Measurements from ENCODE around the gene ROM1.

The ROM1 gene

GRCh38 chr11:62605467-62605866 is 7.6 kb upstream of the ROM1 start:
- no peak for DNase-seq (ENCODE audit: low read depth)
- no peak for TF ChIP-seq MYC (IDR thresholded peaks at IDR 0.05; ENCODE audit: low read depth, low read length)
- TF ChIP-seq MAX (IDR thresholded peaks at IDR 0.05; ENCODE audit: low read depth, low read length): no peak
- TF ChIP-seq POLR2A (IDR thresholded peaks at IDR 0.05; ENCODE audit: extremely low read depth, insufficient read length): no peak
- no peak overlapping the region for H3K4me3 ChIP-seq (ENCODE audit: low read depth, low read length)

- DNase-seq (ENCODE audit: low read depth): no peak
- H3K4me3 ChIP-seq (ENCODE audit: low read depth, low read length): no peak overlapping the region
- no peak for TF ChIP-seq CTCF (IDR thresholded peaks at IDR 0.05; ENCODE audit: low read depth, low read length)
- no peak for TF ChIP-seq POLR2A (IDR thresholded peaks at IDR 0.05; ENCODE audit: extremely low read depth, insufficient read length)
- TF ChIP-seq MYC (IDR thresholded peaks at IDR 0.05; ENCODE audit: low read depth, low read length): no peak
- TF ChIP-seq MAX (IDR thresholded peaks at IDR 0.05; ENCODE audit: low read depth, low read length): no peak
These were observed 7.2 kb upstream of the ROM1 start for GRCh38 chr11:62605902-62606301.

- H3K4me3 ChIP-seq (ENCODE audit: low read depth, low read length): no peak overlapping the region
- DNase-seq (ENCODE audit: low read depth): peak; percentile 25
These were observed 5.3 kb upstream of the ROM1 start for GRCh38 chr11:62607714-62608113.

GRCh38 chr11:62608776-62609175 is 4.3 kb upstream of the ROM1 start:
- no peak for TF ChIP-seq MYC (IDR thresholded peaks at IDR 0.05; ENCODE audit: low read depth, low read length)
- no peak for TF ChIP-seq MAX (IDR thresholded peaks at IDR 0.05; ENCODE audit: low read depth, low read length)
- no peak for TF ChIP-seq CTCF (IDR thresholded peaks at IDR 0.05; ENCODE audit: low read depth, low read length)
- no peak for TF ChIP-seq POLR2A (IDR thresholded peaks at IDR 0.05; ENCODE audit: extremely low read depth, insufficient read length)
- no peak for DNase-seq (ENCODE audit: low read depth)
- H3K4me3 ChIP-seq (ENCODE audit: low read depth, low read length): no peak overlapping the region

More at GRCh38 chr11:62607714-62608113, 5.3 kb upstream of the ROM1 start:
- TF ChIP-seq MYC (IDR thresholded peaks at IDR 0.05; ENCODE audit: low read depth, low read length): no peak
- TF ChIP-seq MAX (IDR thresholded peaks at IDR 0.05; ENCODE audit: low read depth, low read length): no peak
- TF ChIP-seq POLR2A (IDR thresholded peaks at IDR 0.05; ENCODE audit: extremely low read depth, insufficient read length): no peak
- TF ChIP-seq CTCF (IDR thresholded peaks at IDR 0.05; ENCODE audit: low read depth, low read length): no peak

GRCh38 chr11:62610403-62610802 is 2.7 kb upstream of the ROM1 start:
- no peak for DNase-seq (ENCODE audit: low read depth)
- TF ChIP-seq POLR2A (IDR thresholded peaks at IDR 0.05; ENCODE audit: extremely low read depth, insufficient read length): no peak
- no peak for TF ChIP-seq MAX (IDR thresholded peaks at IDR 0.05; ENCODE audit: low read depth, low read length)
- no peak for TF ChIP-seq MYC (IDR thresholded peaks at IDR 0.05; ENCODE audit: low read depth, low read length)
- TF ChIP-seq CTCF (IDR thresholded peaks at IDR 0.05; ENCODE audit: low read depth, low read length): no peak
- no peak overlapping the region for H3K4me3 ChIP-seq (ENCODE audit: low read depth, low read length)

- peak overlapping the region; percentile 85 for H3K4me3 ChIP-seq (ENCODE audit: low read depth, low read length)
- TF ChIP-seq CTCF (IDR thresholded peaks at IDR 0.05; ENCODE audit: low read depth, low read length): no peak
- TF ChIP-seq MYC (IDR thresholded peaks at IDR 0.05; ENCODE audit: low read depth, low read length): no peak
- no peak for TF ChIP-seq POLR2A (IDR thresholded peaks at IDR 0.05; ENCODE audit: extremely low read depth, insufficient read length)
- no peak for TF ChIP-seq MAX (IDR thresholded peaks at IDR 0.05; ENCODE audit: low read depth, low read length)
- DNase-seq (ENCODE audit: low read depth): no peak
These were observed 2.0 kb upstream of the ROM1 start for GRCh38 chr11:62610814-62611704.

Data from NB4 (cell line).